HFFc6 (cell line): Measurements from ENCODE around the gene IDH1. TPM values are rescaled to one million over a fixed set of nuclear protein-coding genes. Genes with fewer than 3 reads are reported as not detected.
"Not testable (repeated sequence)": the region's sequence is repeated elsewhere in the genome, so short reads cannot be mapped to it uniquely, and the experiment has no call there.

Source experiments
- DNase-seq: peaks from one replicate; pipeline ENCODE4 v3.0.0-alpha.2; 2018
- H3K27ac Mint-ChIP-seq: 2 replicates; pipeline ENCODE4 v1.8.0; 2020; ENCODE audit warnings: mild to moderate bottlenecking, mixed read lengths
- H3K27me3 Mint-ChIP-seq: 2 replicates; pipeline ENCODE4 v1.8.0; 2021; ENCODE audit warnings: mild to moderate bottlenecking, moderate library complexity, mixed read lengths; ENCODE audit not compliant: insufficient read depth
- H3K36me3 Mint-ChIP-seq: 2 replicates; pipeline ENCODE4 v1.8.0; 2021; ENCODE audit warnings: low read depth, mixed read lengths
- H3K4me1 Mint-ChIP-seq: 2 replicates; pipeline ENCODE4 v1.8.0; 2020; ENCODE audit warnings: low read depth, mixed read lengths
- H3K4me3 Mint-ChIP-seq: 2 replicates; pipeline ENCODE4 v1.8.0; 2020; ENCODE audit warnings: mild to moderate bottlenecking, moderate library complexity, mixed read lengths
- H3K9me3 Mint-ChIP-seq: 2 replicates; pipeline ENCODE4 v1.8.0; 2020; ENCODE audit warnings: mild to moderate bottlenecking, mixed read lengths
- CTCF ChIP-seq: fragments of 200-600 bp; sonication (generic); IDR thresholded peaks from 2 replicates; pipeline ENCODE4 v1.5.0; 2021; ENCODE audit warnings: antibody characterized with exemption, mild to moderate bottlenecking
- total RNA-seq, 6 experiments: library from RNA; stranded (reverse); fragmentation: NEBNext Ultra II Directional; extraction: Animal tissue kit (Norgen Biotek cat#: 25700); gene quantifications; 2 replicates in 1 of 6; 3 replicates in 5 of 6; pipeline ENCODE4 v1.2.3, GENCODE V29; 2021

IDH1 gene
- total RNA-seq, 6 experiments from 2014 or later = 42.7 to 61.7 (median 58.4) TPM

- Mint-ChIP-seq H3K27me3 (peaks cover 2% of the 10 kb centered on the region), H3K9me3 (peaks cover 4% of the 10 kb centered on the region; the same call in 1 of the 2 replicates), H3K4me3 (peak overlapping the region; percentile 98), H3K36me3 (peaks cover 11% of the 10 kb centered on the region), H3K4me1 (peaks cover 27% of the 10 kb centered on the region), H3K27ac (peak overlapping the region; percentile 86)
- DNase-seq = no peak
- TF ChIP-seq CTCF = no peak
Measured at GRCh38 chr2:208266936-208267335, 12.1 kb upstream of the IDH1 start.

- TF ChIP-seq CTCF = no peak
- peaks cover 2% of the 10 kb centered on the region for H3K27me3 Mint-ChIP-seq
- H3K4me3 Mint-ChIP-seq = peak overlapping the region; percentile 98
- peaks cover 27% of the 10 kb centered on the region for H3K4me1 Mint-ChIP-seq
- peaks cover 10% of the 10 kb centered on the region for H3K36me3 Mint-ChIP-seq
- DNase-seq = no peak
- H3K9me3 Mint-ChIP-seq = peaks cover 5% of the 10 kb centered on the region; the same call in 1 of the 2 replicates
- H3K27ac Mint-ChIP-seq = peak overlapping the region; percentile 86
Measured at GRCh38 chr2:208266553-208266893, 11.7 kb upstream of the IDH1 start.

GRCh38 chr2:208265801-208266552 is 11.1 kb upstream of the IDH1 start, which contains the start of gene PIKFYVE:
TSS of gene PIKFYVE (plus strand) at chr2:208266255. CDS start at chr2:208271520, 5,265 bp downstream.
- H3K27ac Mint-ChIP-seq = peak within 1 kb of the TSS; percentile 86
- peaks cover 5% of the 10 kb centered on the region; the same call in 1 of the 2 replicates for H3K9me3 Mint-ChIP-seq
- H3K27me3 Mint-ChIP-seq = peaks cover 2% of the 10 kb centered on the region
- H3K36me3 Mint-ChIP-seq = peaks cover 5% of the 10 kb centered on the region; the same call in 1 of the 2 replicates
- H3K4me1 Mint-ChIP-seq = peaks cover 27% of the 10 kb centered on the region
- H3K4me3 Mint-ChIP-seq = peak within 1 kb of the TSS; percentile 98
- TF ChIP-seq CTCF = no peak
- peak; percentile 97 for DNase-seq

- peaks cover 2% of the 10 kb centered on the region for H3K27me3 Mint-ChIP-seq
- peaks cover 27% of the 10 kb centered on the region for H3K4me1 Mint-ChIP-seq
- H3K4me3 Mint-ChIP-seq = peak overlapping the region; percentile 98
- no peak for DNase-seq
- H3K9me3 Mint-ChIP-seq = peaks cover 5% of the 10 kb centered on the region; the same call in 1 of the 2 replicates
- peaks cover 5% of the 10 kb centered on the region; the same call in 1 of the 2 replicates for H3K36me3 Mint-ChIP-seq
- no peak for TF ChIP-seq CTCF
- H3K27ac Mint-ChIP-seq = peak overlapping the region; percentile 86
Measured at GRCh38 chr2:208265371-208265800, 10.5 kb upstream of the IDH1 start.

GRCh38 chr2:208256849-208257813 is 2.3 kb upstream of the IDH1 start:
- DNase-seq, H3K36me3 Mint-ChIP-seq, H3K27ac Mint-ChIP-seq, H3K9me3 Mint-ChIP-seq, H3K27me3 Mint-ChIP-seq, H3K4me3 Mint-ChIP-seq: not testable (repeated sequence)
- H3K4me1 Mint-ChIP-seq = peaks cover 24% of the 10 kb centered on the region
